Uterus (tissue), 2 donors: ENCODE results near the gene ALG2.
A peak's percentile ranks its signal among the peaks of the same experiment; 100 is the strongest.

Experiments
- POLR2A ChIP-seq, 2 donors: fragments of 450-650 bp; IDR thresholded peaks; one replicate each; pipeline ENCODE4 v1.6.1; 2016; ENCODE audit warnings: antibody characterized with exemption in 2 of 2, mild to moderate bottlenecking in 1 of 2, moderate library complexity in 1 of 2
- TF ChIP-seq, protein P1 (sequence below), 4 experiments: fragments of 200-600 bp in 2 of 4; fragments of 450-650 bp in 2 of 4; sonication (generic) in 2 of 4; IDR thresholded peaks; one replicate each; pipeline ENCODE4 v1.5.1; 2016 to 2019; ENCODE audit warnings: antibody characterized with exemption in 4 of 4, mild to moderate bottlenecking in 2 of 4, moderate library complexity in 1 of 4

- no peak for TF ChIP-seq POLR2A (IDR thresholded peaks at IDR 0.05)
- TF ChIP-seq, protein P1, sequence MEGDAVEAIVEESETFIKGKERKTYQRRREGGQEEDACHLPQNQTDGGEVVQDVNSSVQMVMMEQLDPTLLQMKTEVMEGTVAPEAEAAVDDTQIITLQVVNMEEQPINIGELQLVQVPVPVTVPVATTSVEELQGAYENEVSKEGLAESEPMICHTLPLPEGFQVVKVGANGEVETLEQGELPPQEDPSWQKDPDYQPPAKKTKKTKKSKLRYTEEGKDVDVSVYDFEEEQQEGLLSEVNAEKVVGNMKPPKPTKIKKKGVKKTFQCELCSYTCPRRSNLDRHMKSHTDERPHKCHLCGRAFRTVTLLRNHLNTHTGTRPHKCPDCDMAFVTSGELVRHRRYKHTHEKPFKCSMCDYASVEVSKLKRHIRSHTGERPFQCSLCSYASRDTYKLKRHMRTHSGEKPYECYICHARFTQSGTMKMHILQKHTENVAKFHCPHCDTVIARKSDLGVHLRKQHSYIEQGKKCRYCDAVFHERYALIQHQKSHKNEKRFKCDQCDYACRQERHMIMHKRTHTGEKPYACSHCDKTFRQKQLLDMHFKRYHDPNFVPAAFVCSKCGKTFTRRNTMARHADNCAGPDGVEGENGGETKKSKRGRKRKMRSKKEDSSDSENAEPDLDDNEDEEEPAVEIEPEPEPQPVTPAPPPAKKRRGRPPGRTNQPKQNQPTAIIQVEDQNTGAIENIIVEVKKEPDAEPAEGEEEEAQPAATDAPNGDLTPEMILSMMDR (IDR thresholded peaks at IDR 0.05), result peak; percentile 57 to 69 (median 66)
Observed at GRCh38 chr9:99266255-99267023, 44.7 kb upstream of the ALG2 start.
